Esophagus squamous epithelium (tissue), 4 donors: Measurements from ENCODE around the gene ERP44.

ENCODE experiments used
- CTCF ChIP-seq, 6 experiments: fragments of 450-650 bp in 4 of 6; fragments of 200-600 bp in 2 of 6; sonication (generic) in 2 of 6; IDR thresholded peaks; one replicate each; pipeline ENCODE4 v1.5.1; 2016 to 2019; ENCODE audit warnings: antibody characterized with exemption in 6 of 6, mild to moderate bottlenecking in 4 of 6, moderate library complexity in 4 of 6
- POLR2A ChIP-seq, 4 donors: fragments of 450-650 bp; IDR thresholded peaks; one replicate each; pipeline ENCODE4 v1.6.1; 2017; ENCODE audit warnings: antibody characterized with exemption in 4 of 4, mild to moderate bottlenecking in 4 of 4, moderate library complexity in 3 of 4

DNA sequence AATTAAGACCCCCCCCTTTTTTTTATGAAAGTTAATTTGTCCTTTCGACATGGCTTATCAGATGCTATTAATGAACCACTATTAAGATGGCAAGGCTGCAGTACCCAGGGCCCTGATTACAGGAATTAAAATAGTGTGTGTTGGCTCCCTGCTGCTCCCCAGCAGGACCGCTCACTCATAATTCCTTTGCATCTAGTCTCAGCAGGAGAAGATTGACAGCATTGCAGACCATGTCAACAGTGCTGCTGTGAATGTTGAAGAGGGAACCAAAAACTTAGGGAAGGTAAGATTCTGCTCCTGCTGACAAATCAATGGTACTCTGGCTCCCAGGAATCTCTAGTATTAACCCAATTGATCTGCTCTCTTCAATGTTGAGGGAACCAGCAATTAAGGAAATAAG, 131.3 kb downstream of the ERP44 start:
- TF ChIP-seq POLR2A (IDR thresholded peaks at IDR 0.05) (no peak), CTCF (IDR thresholded peaks at IDR 0.05) (no peak)
